Spleen (tissue), 7 donors: ENCODE measurements around the gene PDE10A.

Experiments used
- POLR2A ChIP-seq, 3 donors: fragments of 450-650 bp; IDR thresholded peaks; one replicate each; pipeline ENCODE4 v1.5.1; 2017; ENCODE audit warnings: antibody characterized with exemption in 3 of 3, mild to moderate bottlenecking in 1 of 3
- POLR2AphosphoS5 ChIP-seq, 3 donors: sonication (generic); formaldehyde crosslinking; IDR thresholded peaks; one replicate each; pipeline ENCODE4 v1.5.1; 2017; ENCODE audit warnings: antibody characterized with exemption in 3 of 3
- TF ChIP-seq, protein P1 (sequence below), 11 experiments: fragments of 200-600 bp in 7 of 11; fragments of 450-650 bp in 4 of 11; sonication (generic) in 4 of 11; IDR thresholded peaks in 8 of 11; conservative IDR thresholded peaks in 3 of 11; 1 replicate in 7 of 11; 2 replicates in 4 of 11; pipeline versions ENCODE4 v1.4.0 to v1.8.0; 2016 to 2021; ENCODE audit warnings: antibody characterized with exemption in 11 of 11, inconsistent platforms in 4 of 11, mild to moderate bottlenecking in 1 of 11
- donor health status: DM: no; HTN: no; CAD: no; lungs with moderate emphysema.
- donor health status: DM: no; HTN: no; CAD: no.
- donor health status: DM: no; HTN: no; CAD: no.

DNA sequence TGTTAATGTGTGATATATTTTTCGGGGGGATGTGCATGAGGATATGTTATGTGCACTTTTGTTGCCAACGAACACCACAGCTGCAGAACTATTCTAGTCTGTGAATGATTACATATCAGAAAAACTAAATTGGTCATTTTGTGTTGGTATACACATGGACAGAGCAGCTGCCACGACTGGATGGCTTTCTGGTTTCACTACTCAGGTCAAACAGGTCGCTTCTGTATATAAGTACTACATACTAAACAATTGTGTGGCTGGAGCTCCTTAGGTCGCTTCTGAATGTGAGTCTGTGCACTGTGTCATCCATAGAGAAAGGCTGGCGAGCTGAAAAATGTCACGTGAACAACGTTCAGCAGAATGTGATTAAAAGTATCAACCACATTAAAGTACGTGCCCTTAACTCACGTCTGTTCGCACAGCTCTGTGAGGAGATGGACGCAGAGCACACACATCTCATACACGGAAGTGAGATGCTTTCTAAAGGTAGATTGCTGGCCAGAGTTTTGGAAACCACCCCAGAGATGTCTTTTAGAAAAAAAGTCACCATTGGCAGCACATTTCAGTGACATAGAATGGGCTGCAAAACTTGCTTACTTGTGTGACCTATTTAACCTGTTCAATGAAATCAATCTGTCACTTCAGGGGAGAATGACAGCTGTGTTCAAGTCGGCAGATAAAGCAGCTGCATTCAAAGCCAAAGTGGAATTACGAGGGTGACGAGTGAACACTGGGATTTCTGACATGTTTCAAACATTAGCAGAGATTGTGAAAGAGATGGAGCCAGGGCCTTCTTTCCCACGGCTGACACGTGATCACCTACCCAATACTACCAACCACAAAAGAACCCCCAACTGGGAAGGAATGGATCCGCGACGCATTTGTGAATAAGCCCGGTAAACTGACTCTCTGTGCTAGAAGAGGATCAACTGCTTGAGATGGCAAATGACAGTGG, 176.6 kb downstream of the PDE10A start:
- no peak for TF ChIP-seq POLR2A (IDR thresholded peaks at IDR 0.05)
- TF ChIP-seq, protein P1, sequence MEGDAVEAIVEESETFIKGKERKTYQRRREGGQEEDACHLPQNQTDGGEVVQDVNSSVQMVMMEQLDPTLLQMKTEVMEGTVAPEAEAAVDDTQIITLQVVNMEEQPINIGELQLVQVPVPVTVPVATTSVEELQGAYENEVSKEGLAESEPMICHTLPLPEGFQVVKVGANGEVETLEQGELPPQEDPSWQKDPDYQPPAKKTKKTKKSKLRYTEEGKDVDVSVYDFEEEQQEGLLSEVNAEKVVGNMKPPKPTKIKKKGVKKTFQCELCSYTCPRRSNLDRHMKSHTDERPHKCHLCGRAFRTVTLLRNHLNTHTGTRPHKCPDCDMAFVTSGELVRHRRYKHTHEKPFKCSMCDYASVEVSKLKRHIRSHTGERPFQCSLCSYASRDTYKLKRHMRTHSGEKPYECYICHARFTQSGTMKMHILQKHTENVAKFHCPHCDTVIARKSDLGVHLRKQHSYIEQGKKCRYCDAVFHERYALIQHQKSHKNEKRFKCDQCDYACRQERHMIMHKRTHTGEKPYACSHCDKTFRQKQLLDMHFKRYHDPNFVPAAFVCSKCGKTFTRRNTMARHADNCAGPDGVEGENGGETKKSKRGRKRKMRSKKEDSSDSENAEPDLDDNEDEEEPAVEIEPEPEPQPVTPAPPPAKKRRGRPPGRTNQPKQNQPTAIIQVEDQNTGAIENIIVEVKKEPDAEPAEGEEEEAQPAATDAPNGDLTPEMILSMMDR (IDR thresholded peaks at IDR 0.05 in 8 of 11, conservative IDR thresholded peaks at IDR 0.05 in 3 of 11) = no peak
- no peak for TF ChIP-seq POLR2AphosphoS5 (IDR thresholded peaks at IDR 0.05)
